ENCODE measurements around the gene CDK15. TPM values are rescaled to one million over a fixed set of nuclear protein-coding genes. Genes with fewer than 3 reads are reported as not detected.

CDK15 gene
- total RNA-seq, 4 donors from 2014 or later: 0.83 to 3.9 (median 1.4) TPM

DNA sequence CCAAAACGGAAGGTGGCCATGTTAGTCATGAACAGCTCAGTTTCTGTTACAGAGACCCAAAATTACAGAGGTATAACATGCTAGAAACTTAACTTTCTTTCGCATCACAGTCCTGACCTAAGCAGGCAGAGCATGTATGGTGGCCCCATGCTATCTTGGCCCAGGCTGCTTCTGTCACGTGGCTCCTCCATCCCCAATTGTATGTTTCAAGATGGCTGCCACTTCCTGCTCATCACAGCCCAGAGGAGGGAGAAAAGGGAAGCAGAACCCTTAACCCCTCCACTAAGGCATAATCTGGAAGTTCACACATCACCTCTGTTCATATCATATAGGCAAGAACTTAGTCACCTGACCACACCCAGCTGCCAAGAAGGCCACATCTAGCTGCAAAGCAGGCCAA lies 28.7 kb downstream of the CDK15 start:
- no peaks in the 10 kb centered on the region for H3K36me3 ChIP-seq
- no peaks in the 10 kb centered on the region for H3K4me1 ChIP-seq
- DNase-seq (ENCODE audit: extremely low spot score): no peak
- no peak overlapping the region for H3K4me3 ChIP-seq
- H3K27ac ChIP-seq (replicated peaks in 1 of 4): no peak overlapping the region
- WGBS: 94% methylated on average over 3 of the region's 3 CpGs
- intact Hi-C loops (cut with DNase I): no loop called here
- H3K9me3 ChIP-seq: no peaks in the 10 kb centered on the region
- TF ChIP-seq POLR2AphosphoS5 (IDR thresholded peaks at IDR 0.05): no peak
- TF ChIP-seq EP300 (IDR thresholded peaks at IDR 0.05): no peak
- TF ChIP-seq POLR2A (IDR thresholded peaks at IDR 0.05; ENCODE audit: low read depth): no peak
- TF ChIP-seq, protein P1, sequence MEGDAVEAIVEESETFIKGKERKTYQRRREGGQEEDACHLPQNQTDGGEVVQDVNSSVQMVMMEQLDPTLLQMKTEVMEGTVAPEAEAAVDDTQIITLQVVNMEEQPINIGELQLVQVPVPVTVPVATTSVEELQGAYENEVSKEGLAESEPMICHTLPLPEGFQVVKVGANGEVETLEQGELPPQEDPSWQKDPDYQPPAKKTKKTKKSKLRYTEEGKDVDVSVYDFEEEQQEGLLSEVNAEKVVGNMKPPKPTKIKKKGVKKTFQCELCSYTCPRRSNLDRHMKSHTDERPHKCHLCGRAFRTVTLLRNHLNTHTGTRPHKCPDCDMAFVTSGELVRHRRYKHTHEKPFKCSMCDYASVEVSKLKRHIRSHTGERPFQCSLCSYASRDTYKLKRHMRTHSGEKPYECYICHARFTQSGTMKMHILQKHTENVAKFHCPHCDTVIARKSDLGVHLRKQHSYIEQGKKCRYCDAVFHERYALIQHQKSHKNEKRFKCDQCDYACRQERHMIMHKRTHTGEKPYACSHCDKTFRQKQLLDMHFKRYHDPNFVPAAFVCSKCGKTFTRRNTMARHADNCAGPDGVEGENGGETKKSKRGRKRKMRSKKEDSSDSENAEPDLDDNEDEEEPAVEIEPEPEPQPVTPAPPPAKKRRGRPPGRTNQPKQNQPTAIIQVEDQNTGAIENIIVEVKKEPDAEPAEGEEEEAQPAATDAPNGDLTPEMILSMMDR (IDR thresholded peaks at IDR 0.05): no peak
- H3K27me3 ChIP-seq: no peaks in the 10 kb centered on the region

DNA sequence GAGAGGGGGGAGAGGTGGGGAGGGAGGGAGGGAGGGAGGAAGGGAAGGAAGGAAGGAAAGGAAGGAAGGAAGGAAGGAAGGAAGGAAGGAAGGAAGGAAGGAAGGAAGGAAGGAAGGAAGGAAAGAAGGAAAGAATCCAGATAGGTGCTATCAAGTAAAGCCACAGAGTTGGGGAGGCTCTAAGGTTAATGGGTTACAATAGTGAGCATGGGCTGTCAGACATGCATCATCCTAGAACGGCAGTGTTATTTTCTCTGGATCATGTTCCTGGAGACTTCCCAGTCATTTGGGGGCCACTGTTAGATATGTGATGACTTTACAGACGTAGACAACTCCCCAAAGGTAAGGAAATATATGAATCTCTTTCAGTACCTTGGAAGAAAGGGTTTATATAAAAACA lies 31.1 kb downstream of the CDK15 start:
- Histone ChIP-seq H3K36me3 (no peaks in the 10 kb centered on the region), H3K27ac (replicated peaks in 1 of 4) (no peak overlapping the region), H3K9me3 (peaks cover 0 to 8% (median 2%) of the 10 kb centered on the region in 4 donors), H3K27me3 (no peaks in the 10 kb centered on the region), H3K4me1 (no peaks in the 10 kb centered on the region), H3K4me3 (no peak overlapping the region)
- no peak for DNase-seq (ENCODE audit: extremely low spot score)
- TF ChIP-seq POLR2AphosphoS5 (IDR thresholded peaks at IDR 0.05) (no peak), EP300 (IDR thresholded peaks at IDR 0.05) (no peak), POLR2A (IDR thresholded peaks at IDR 0.05; ENCODE audit: low read depth) (no peak)
- TF ChIP-seq, protein P1 (IDR thresholded peaks at IDR 0.05): no peak
- WGBS: 36% methylated on average over 2 of the region's 2 CpGs
- intact Hi-C loops (cut with DNase I): no loop called here

GRCh38 chr2:201837824-201838431 lies 31.6 kb downstream of the CDK15 start:
- 69% methylated on average over 4 of the region's 4 CpGs for WGBS
- H3K4me1 ChIP-seq: no peaks in the 10 kb centered on the region
- no peaks in the 10 kb centered on the region for H3K27me3 ChIP-seq
- intact Hi-C loops (cut with DNase I): no loop called here
- DNase-seq (ENCODE audit: extremely low spot score): no peak
- H3K4me3 ChIP-seq: no peak overlapping the region
- peaks cover 0 to 8% (median 2%) of the 10 kb centered on the region in 4 donors for H3K9me3 ChIP-seq
- no peak overlapping the region for H3K27ac ChIP-seq (replicated peaks in 1 of 4)
- H3K36me3 ChIP-seq: no peaks in the 10 kb centered on the region
- TF ChIP-seq POLR2A (IDR thresholded peaks at IDR 0.05; ENCODE audit: low read depth) (no peak), POLR2AphosphoS5 (IDR thresholded peaks at IDR 0.05) (no peak), EP300 (IDR thresholded peaks at IDR 0.05) (no peak)
- TF ChIP-seq, protein P1 (IDR thresholded peaks at IDR 0.05): no peak

- Histone ChIP-seq H3K4me3 (no peak overlapping the region), H3K27me3 (no peaks in the 10 kb centered on the region), H3K36me3 (no peaks in the 10 kb centered on the region), H3K9me3 (peaks cover 0 to 8% (median 2%) of the 10 kb centered on the region in 4 donors), H3K4me1 (no peaks in the 10 kb centered on the region), H3K27ac (replicated peaks in 1 of 4) (no peak overlapping the region)
- WGBS: 95% methylated on average over 4 of the region's 4 CpGs
- no peak for DNase-seq (ENCODE audit: extremely low spot score)
- intact Hi-C loops (cut with DNase I): no loop called here
- TF ChIP-seq POLR2AphosphoS5 (IDR thresholded peaks at IDR 0.05): no peak
- TF ChIP-seq EP300 (IDR thresholded peaks at IDR 0.05): no peak
- no peak for TF ChIP-seq POLR2A (IDR thresholded peaks at IDR 0.05; ENCODE audit: low read depth)
- TF ChIP-seq, protein P1 (IDR thresholded peaks at IDR 0.05): no peak
These were observed 33.4 kb downstream of the CDK15 start for GRCh38 chr2:201839727-201840126.

GRCh38 chr2:201840726-201841125 lies 34.4 kb downstream of the CDK15 start:
- no peak for DNase-seq (ENCODE audit: extremely low spot score)

More at GRCh38 chr2:201840726-201841125, 34.4 kb downstream of the CDK15 start:
- TF ChIP-seq POLR2A (IDR thresholded peaks at IDR 0.05; ENCODE audit: low read depth) (no peak), EP300 (IDR thresholded peaks at IDR 0.05) (no peak), POLR2AphosphoS5 (IDR thresholded peaks at IDR 0.05) (no peak)
- TF ChIP-seq, protein P1 (IDR thresholded peaks at IDR 0.05): no peak
- Histone ChIP-seq H3K27me3 (no peaks in the 10 kb centered on the region), H3K27ac (replicated peaks in 1 of 4) (no peak overlapping the region), H3K4me1 (no peaks in the 10 kb centered on the region), H3K9me3 (peaks cover 0 to 8% (median 2%) of the 10 kb centered on the region in 4 donors), H3K4me3 (no peak overlapping the region), H3K36me3 (no peaks in the 10 kb centered on the region)
- intact Hi-C loops (cut with DNase I): no loop called here
- WGBS: 95% methylated on average over 1 of the region's 1 CpG
